Fibroblast of mammary gland (primary cell): ENCODE results near the gene CNOT8.

Experiments
- DNase-seq: peaks from one replicate; pipeline ENCODE4 v3.0.0-alpha.2; 2010; ENCODE audit warnings: low read depth
- H3K4me3 ChIP-seq: 2 replicates; pipeline ENCODE4 v1.5.1; 2011; ENCODE audit warnings: low read depth, mild to moderate bottlenecking, low read length, moderate library complexity; ENCODE audit not compliant: control insufficient read depth
- CTCF ChIP-seq: conservative IDR thresholded peaks from 2 replicates; pipeline ENCODE4 v1.5.1; 2011; ENCODE audit warnings: low read depth, low read length, inconsistent platforms; ENCODE audit not compliant: control insufficient read depth, insufficient read depth

The CNOT8 gene

GRCh38 chr5:154916874-154917273 lies 58.4 kb downstream of the CNOT8 start:
- no peak overlapping the region for H3K4me3 ChIP-seq
- no peak for DNase-seq
- TF ChIP-seq CTCF: no peak

DNA sequence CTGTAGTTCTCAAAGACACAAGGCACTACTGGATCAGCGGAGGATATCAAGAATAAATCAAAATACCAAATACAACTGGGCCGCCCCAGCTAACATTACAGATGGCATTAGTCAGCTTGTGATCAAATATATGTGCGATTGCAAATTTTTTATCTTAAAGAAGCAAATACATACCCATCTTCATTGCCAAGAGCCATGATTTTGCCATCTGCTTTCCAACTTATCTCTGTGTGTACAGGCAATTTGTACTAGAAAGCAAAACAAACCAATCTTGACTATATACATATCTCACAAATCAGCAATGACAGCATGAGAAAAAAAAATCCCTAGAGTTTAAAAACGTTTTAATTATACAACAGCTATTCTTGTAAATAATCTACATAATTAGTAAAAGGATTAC lies 59.3 kb downstream of the CNOT8 start:
- H3K4me3 ChIP-seq: no peak overlapping the region
- no peak for DNase-seq
- TF ChIP-seq CTCF: no peak

GRCh38 chr5:154923441-154924430 lies 65.3 kb downstream of the CNOT8 start:
- H3K4me3 ChIP-seq: no peak overlapping the region
- no peak for DNase-seq
- no peak for TF ChIP-seq CTCF
